NCI-H1436 (cell line): ENCODE data around the gene INPP4B.
"Not testable (repeated sequence)": the region's sequence is repeated elsewhere in the genome, so short reads cannot be mapped to it uniquely, and the experiment has no call there.

Experiments used
- DNase-seq: peaks from one replicate; lab custom pipeline; 2025; lab: John Stamatoyannopoulos, UW

INPP4B gene

GRCh38 chr4:142083264-142083663, 762.8 kb downstream of the INPP4B start:
- DNase-seq, result no peak

DNA sequence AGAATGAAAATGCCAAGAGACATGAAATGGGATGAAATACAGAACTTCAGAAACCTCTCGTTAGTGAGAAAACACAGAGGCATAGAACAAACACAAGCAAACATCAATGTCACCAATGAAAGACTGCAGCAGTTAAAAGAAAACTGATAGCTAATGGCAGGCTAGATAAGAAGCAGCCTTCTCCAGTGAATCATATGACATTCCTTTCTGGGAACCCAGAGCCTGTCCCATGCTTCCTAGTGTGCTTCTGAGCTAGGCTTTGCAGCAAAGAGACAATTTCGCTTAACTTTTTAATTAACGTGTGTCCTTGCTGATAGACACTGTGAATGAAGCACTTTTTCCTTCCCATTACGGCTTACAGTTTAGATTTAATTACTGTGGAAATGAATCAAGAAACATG, 765.1 kb downstream of the INPP4B start:
- DNase-seq, result no peak

DNA sequence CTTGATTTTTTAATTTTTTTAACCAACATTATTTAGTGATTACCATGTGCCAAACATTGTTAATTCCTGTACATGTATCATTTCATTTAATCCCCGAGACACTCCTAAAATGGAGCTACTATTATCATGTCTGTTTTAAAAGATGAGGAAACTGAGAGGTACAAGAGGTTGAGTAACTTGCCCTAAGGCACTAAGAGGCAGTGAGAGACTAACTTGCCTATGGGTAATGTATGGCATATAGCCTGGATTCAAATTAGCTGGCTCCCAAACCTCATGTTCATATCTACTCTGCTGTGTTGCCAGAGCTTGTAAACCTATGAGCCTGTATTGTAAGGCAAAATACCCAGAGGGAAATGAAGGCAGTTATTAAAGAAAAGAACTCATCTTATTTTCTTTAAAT, 766.1 kb downstream of the INPP4B start:
- no peak for DNase-seq

GRCh38 chr4:142077048-142077447, 769.1 kb downstream of the INPP4B start:
- no peak for DNase-seq

DNA sequence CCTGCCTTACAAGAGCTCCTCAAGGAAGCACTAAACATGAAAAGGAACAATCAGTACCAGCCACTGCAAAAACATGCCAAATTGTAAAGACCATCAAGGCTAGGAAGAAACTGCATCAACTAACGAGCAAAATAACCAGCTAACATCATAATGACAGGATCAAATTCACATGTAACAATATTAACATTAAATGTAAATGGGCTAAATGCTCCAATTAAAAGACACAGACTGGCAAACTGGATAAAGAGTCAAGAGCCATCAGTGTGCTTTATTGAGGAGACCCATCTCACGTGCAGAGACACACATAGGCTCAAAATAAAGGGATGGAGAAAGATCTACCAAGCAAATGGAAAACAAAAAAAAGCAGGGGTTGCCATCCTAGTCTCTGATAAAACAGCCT, 777.8 kb downstream of the INPP4B start:
- not testable (repeated sequence) for DNase-seq

- DNase-seq, result not testable (repeated sequence)
Measured at GRCh38 chr4:142066562-142066961, 779.5 kb downstream of the INPP4B start.

DNA sequence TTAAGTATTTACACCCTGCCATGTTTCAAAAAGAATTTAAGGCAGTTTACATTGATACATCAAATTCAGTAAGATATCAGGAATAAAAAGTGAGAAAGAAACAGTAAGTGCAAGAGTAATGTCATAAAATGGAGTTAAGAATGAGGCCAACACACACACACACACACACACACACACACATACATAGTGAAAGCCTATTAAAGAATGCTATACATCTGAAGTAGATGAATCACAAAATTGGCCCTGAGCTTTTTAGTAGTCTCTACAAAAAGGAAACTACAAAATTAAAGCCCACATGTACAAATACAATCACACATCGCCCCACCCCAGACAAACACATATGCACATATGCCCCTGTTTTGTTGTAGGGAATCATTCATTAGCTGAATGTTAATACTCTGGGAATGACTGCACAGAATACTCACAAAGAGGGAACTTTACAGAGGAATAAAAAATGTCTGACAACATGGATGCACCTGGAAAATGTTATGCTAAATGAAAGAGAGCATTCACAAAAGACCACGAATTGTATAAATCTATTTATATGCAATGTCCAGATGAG, 780.9 kb downstream of the INPP4B start:
- no peak for DNase-seq

GRCh38 chr4:142064181-142064580, 781.9 kb downstream of the INPP4B start:
- DNase-seq, result no peak

GRCh38 chr4:142045996-142046395, 800.1 kb downstream of the INPP4B start:
- DNase-seq, result no peak

DNA sequence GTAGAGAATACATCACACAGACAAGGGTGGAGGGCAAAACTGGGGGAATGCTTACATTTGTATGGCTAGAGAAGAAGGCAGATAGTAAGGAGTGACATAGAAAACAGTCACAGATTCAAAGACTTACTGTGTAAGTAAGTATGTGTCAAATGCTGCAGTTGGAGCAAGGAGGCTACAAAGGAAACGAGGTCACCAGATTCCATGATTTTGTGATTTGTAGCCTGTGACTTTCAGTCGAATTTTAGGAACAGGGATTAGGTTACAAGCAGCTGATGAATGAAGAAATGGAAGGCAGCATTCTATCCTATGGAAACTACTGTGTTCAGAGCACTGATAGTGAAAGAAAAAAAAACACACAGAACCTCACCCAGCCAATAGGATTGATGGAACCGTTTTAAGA, 801.8 kb downstream of the INPP4B start:
- no peak for DNase-seq

DNA sequence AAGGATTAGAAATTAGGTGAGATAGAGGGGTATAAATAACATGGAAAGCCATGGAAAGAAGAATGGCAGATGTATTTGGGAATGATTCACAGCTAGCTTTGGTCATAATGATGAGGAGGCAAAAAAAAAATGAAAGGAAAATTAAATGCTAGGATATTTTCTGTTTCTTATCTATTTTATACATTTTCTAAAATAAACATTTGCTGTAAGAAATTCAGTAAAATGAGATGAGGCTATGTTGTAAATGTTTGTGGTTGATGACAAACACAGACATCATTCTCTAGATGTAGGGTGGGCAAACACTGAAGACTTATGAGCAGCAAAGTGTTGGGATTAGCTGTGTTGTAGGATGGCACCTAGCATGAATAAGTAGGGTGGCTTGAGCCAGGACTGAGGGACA, 802.6 kb downstream of the INPP4B start:
- no peak for DNase-seq

- no peak for DNase-seq
Measured at GRCh38 chr4:142041788-142042187, 804.3 kb downstream of the INPP4B start.

DNA sequence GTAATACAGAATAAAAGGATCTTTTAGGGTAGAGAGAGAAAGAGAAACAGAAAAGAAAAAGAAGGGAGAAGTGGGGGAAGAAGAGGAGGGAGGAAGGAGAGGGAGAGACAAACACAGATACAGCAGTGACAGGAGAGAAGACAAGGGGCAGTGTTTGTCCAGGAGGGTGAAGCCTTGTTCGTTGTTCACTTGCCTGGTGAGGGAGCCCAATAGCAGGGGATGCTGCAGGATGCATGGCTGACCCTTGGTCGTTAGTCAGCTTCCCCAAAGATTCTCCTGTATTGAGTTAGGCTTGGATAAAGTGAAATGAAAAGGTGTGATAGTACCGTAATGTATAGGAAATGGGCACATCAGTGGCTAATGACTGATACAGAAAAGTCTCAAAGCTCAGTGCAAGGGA, 806.1 kb downstream of the INPP4B start:
- no peak for DNase-seq

- no peak for DNase-seq
Measured at GRCh38 chr4:142036795-142037583, 809.1 kb downstream of the INPP4B start.

- DNase-seq, result no peak
Measured at GRCh38 chr4:142035566-142035965, 810.5 kb downstream of the INPP4B start.

DNA sequence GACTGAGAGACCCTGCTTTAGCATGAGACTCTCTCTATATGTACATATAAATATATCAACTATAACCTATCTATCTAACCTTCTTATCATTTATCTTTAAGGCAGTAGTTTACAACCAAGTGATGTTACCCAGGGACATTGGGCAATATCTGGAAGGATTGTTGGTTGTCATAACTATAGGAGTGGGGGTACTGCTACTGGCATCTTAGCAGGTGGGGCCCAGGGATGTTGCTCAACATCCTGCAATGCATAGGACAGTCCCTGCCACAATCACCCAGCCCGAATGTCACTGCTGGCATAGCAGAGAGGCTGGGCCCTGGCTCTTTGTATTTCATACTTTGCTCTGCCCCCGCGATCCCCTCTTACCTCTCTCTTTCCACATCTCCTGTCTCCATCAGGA, 812.0 kb downstream of the INPP4B start:
- no peak for DNase-seq

DNA sequence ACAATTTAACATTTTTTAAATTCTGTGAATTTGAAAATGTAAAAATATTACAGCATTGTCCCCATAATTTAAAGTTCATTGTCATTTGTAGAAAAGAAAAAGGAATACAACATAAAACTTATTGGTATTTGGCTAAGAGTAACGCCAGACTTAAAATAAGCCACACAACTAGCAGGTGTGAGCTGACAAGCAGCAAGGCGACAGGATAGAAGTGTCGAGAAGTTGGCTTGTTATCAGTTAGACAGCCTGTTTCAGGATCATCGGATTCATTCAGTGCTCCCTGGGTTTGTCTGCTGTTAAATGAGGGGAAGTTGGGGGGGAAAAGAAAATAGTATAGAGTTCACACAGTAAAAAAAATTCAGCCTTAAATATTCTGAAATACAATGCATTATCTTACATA, 816.1 kb downstream of the INPP4B start:
- DNase-seq, result no peak

DNA sequence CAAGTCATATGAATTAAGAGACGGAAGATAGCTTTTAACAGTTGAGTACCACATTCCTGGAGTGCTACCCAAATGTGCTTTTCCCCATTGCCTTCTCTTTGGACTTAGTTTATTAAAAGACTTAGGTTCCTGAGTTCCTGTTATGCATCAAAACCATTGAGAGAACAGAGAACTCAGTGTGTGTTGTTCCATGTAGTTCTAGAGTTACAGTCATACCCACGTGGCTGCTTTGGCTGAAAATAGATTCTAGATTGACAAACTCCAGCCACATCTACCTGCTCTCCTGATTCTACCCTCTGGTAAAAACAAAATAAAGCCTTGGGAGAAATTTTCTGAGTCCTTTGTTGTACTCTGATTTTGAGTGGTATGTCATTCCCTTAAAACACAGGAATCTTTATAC, 824.3 kb downstream of the INPP4B start:
- DNase-seq, result no peak

GRCh38 chr4:142021181-142021580, 824.9 kb downstream of the INPP4B start:
- DNase-seq, result no peak

- no peak for DNase-seq
Measured at GRCh38 chr4:142016031-142016430, 830.1 kb downstream of the INPP4B start.

DNA sequence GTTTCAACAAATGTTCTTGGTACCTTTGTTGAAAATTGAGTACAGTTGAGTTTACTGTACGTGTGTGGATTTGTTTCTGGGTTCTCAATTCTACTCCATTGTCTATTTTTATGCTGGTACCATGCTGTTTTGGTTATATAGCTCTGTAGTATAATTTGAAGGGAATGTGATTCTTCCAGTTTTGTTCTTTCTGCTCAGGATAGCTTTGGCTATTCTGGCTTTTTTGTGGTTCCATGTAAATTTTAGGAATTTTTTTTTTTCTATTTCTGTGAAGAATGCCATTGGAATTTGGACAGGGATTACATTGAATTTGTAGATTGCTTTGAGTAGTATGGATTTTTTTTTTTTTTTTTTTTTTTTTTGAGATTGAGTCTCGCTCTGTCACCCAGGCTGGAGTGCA, 836.4 kb downstream of the INPP4B start:
- no peak for DNase-seq

DNA sequence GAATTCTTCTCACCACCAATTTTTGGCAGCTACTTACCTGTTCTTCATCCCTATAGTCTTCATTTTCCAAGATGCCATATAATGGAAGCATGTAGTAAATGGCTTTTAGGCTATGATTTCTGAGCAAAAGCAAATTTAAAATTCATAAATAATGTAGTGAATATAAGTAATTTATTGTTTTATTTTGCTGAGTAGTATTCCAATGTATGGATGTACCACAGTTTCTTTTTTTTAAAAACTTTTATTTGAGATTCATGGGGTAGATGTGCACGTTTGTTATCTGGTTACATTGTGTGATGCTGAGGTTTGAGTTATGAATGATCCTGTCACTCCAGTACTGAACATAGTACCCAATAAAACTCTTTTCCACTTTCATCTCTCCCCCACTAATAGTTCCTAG, 840.6 kb downstream of the INPP4B start:
- DNase-seq, result no peak

- no peak for DNase-seq
Measured at GRCh38 chr4:141999446-142000143, 846.5 kb downstream of the INPP4B start.
